ENCODE measurements around the gene PABPN1. TPM values are rescaled to one million over a fixed set of nuclear protein-coding genes. Genes with fewer than 3 reads are reported as not detected.

Gene PABPN1
- total and polyA plus RNA-seq, 9 of the 15 experiments (the other 6 are each of a cell fraction or from before 2014, with no cell fraction given), result 32.6 to 388 (median 178) TPM

DNA sequence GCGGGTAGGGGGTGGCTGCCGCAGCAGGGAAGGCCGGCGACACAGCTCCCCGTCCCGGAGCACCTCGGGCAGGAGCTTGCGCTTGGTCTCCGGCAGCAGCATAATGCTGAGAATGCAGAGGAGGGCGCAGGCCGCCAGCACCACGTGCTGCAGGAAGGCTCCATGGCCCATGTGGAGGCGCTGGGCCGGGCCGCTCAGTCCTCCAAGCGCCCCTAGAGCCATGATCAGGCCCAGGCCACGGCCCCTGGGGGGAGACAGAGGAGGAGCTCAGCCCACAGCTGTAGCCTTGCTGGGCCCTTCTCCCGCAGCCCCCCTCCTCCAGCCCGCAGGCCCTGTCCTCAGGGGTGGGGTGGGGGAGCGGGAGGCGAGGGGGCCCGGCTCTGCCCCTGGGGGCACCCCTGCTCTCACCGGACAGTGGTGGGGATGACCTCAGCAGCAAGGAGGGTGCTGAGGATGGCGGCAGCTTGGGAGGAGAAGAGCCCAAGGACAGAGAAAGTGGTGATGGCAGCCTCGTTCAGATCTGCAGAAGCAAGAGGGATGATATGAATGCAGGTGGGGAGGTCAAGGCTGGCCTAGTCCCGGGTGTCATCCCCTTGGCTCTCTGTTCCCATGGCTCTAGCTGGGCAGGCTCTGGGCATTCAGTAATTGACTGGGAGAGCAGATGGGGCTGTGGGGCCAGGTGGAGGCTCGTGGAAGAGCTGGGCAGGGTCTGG, 25.6 kb downstream of the PABPN1 start (continued):
- no peak for TF ChIP-seq ZNF76 (CRISPR knock-in tag; IDR thresholded peaks at IDR 0.05; ENCODE audit: borderline replicate concordance)

DNA sequence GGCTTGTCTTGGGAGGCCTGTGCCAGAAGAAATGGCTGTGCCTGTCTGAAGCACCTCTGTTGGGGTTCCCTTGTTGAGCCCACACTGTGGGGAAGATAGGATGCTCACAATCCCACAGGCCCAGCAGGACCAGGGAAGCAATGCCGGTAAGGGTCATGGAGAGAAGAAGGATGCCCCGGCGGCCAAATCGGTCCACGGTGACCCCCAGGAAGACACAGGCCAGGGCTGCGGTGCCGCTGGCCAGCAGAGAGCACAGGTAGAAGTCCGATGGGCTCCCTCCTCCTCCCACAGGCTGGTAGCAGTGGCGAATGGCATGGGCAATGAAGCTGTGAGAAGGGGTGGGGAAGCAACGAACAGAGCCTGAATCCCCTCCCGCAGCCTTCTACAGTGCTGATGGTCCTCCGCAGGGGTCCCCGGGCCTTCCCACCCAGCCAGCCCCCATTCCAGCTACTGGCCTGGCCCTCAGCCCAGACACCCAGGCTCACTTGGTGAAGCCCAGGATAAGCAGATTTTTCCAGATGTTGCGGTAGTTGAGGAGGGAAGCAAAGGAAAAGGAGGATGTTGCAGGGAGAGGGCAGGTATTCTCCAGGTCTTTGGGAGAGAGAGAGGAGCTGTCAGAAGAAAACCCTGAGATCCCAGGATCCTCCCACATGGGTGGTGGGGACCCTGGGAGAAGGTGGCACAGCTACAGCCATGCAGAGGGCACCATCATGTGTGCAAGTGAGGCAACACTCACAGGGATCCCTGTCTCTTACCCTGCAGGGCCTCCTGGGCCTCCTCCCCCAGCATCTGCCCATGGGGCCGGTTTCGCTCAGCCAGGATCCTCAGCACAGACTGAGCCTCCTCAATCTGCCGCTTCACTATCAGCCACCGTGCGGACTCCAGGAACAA, 26.4 kb downstream of the PABPN1 start:
- intact Hi-C loops (cut with micrococcal nuclease) (no loop called here), in situ Hi-C loops (cut with MboI) (no loop called here)
- ChIA-PET CTCF (ENCODE audit: low intra/inter-chr PET ratio) (no interaction called here), POLR2A (no interaction called here)
- Histone ChIP-seq H2AFZ (ENCODE audit: low read depth, low read length) (no peak overlapping the region), H4K20me1 (replicated peaks; ENCODE audit: control insufficient read depth, insufficient read depth, low read length) (no peaks in the 10 kb centered on the region), H3K9ac (ENCODE audit: insufficient read depth in 1 of 2, low read depth in 2 of 2, low read length in 2 of 2) (no peak overlapping the region; a peak in 1 of 4 replicates), H3K9me1 (ENCODE audit: control insufficient read depth, insufficient read depth, low read length) (no peaks in the 10 kb centered on the region), H3K4me3 (no peak overlapping the region), H3K27ac (ENCODE audit: extremely low read depth, low read depth, low read length) (no peak overlapping the region), H3K79me2 (ENCODE audit: control insufficient read depth, insufficient read depth, low read length) (no peaks in the 10 kb centered on the region), H3K36me3 (ENCODE audit: control insufficient read depth, insufficient read depth, low read length) (no peaks in the 10 kb centered on the region), H3K4me2 (ENCODE audit: insufficient read depth, low read length) (no peak overlapping the region), H3K27me3 (ENCODE audit: control insufficient read depth in 2 of 2, insufficient read depth in 2 of 2, low read length in 2 of 2) (peaks cover 3 to 19% of the 10 kb centered on the region in 2 experiments; a peak in 3 of 5 replicates), H3K4me1 (replicated peaks in 1 of 2; ENCODE audit: control insufficient read depth in 2 of 2, insufficient read depth in 2 of 2, low read length in 2 of 2) (peaks cover 11 to 28% of the 10 kb centered on the region in 2 experiments; a peak in 4 of 5 replicates), H3K9me3 (replicated peaks; ENCODE audit: control insufficient read depth, insufficient read depth, low read depth, low read length) (no peaks in the 10 kb centered on the region)
- no peak for FAIRE-seq
- WGBS (ENCODE audit: insufficient coverage, low coverage, missing lambda C conversion rate), result 58% methylated on average over 12 of the region's 19 CpGs
- TF ChIP-seq HNRNPL (IDR thresholded peaks at IDR 0.05; ENCODE audit: low read depth, low read length), result no peak
- no TSS peak for BruUV-seq (replicated peaks)
- no peak for ATAC-seq
- no peak for DNase-seq (ENCODE audit: extremely low read depth in 1 of 4, low spot score in 3 of 4)

Measured in K562 (cell line).